CD8-positive, alpha-beta memory T cell (primary cell): ENCODE results near the gene TRAP1. TPM values are rescaled to one million over a fixed set of nuclear protein-coding genes. Genes with fewer than 3 reads are reported as not detected.
A peak's percentile ranks its signal among the peaks of the same experiment; 100 is the strongest.
"Not testable (repeated sequence)": the region's sequence is repeated elsewhere in the genome, so short reads cannot be mapped to it uniquely, and the experiment has no call there.

Source experiments
- CTCF ChIA-PET: fragments of 350-600 bp; sonication (Branson Sonifier 250); formaldehyde crosslinking; loops from one replicate; lab custom pipeline; 2021; ENCODE audit warnings: antibody characterized with exemption; lab: Charles Lee
- POLR2A ChIA-PET: fragments of 350-600 bp; sonication (Branson Sonifier 250); formaldehyde crosslinking; loops from one replicate; lab custom pipeline; 2021; ENCODE audit warnings: antibody characterized with exemption; lab: Charles Lee
- DNase-seq, 5 donors: peaks; one replicate each; pipeline versions ENCODE4 v3.0.0 to v3.0.0-alpha.2; 2020 to 2022; ENCODE audit warnings: mixed read lengths in 1 of 5
- H3K27ac ChIP-seq: one replicate; pipeline ENCODE4 v1.7.0; 2013; ENCODE audit warnings: low read depth, mild to moderate bottlenecking, low read length, moderate library complexity
- H3K27me3 ChIP-seq: 2 replicates; pipeline ENCODE4 v1.7.0; 2013; ENCODE audit warnings: low read length, mild to moderate bottlenecking; ENCODE audit not compliant: insufficient read depth, poor library complexity, severe bottlenecking
- H3K36me3 ChIP-seq: 2 replicates; pipeline ENCODE4 v1.7.0; 2013; ENCODE audit warnings: mild to moderate bottlenecking, low read length, moderate library complexity; ENCODE audit not compliant: insufficient read depth
- H3K4me1 ChIP-seq: 2 replicates; pipeline ENCODE4 v1.7.0; 2013; ENCODE audit warnings: mild to moderate bottlenecking, low read length, moderate library complexity; ENCODE audit not compliant: insufficient read depth
- H3K4me3 ChIP-seq: 2 replicates; pipeline ENCODE4 v1.7.0; 2013; ENCODE audit warnings: mild to moderate bottlenecking, low read length
- H3K9me3 ChIP-seq: 2 replicates; pipeline ENCODE4 v1.7.0; 2013; ENCODE audit warnings: mild to moderate bottlenecking, low read length
- H3K27ac Mint-ChIP-seq, 8 donors: one replicate each; pipeline ENCODE4 v1.8.0; 2020 to 2021; ENCODE audit warnings: mixed read lengths in 8 of 8, mild to moderate bottlenecking in 6 of 8, inconsistent platforms in 3 of 8, moderate library complexity in 3 of 8
- H3K27me3 Mint-ChIP-seq, 2 donors: one replicate each; pipeline ENCODE4 v1.8.0; 2020 to 2021; ENCODE audit warnings: mixed read lengths in 2 of 2, mild to moderate bottlenecking in 1 of 2, moderate library complexity in 1 of 2
- H3K36me3 Mint-ChIP-seq, 3 donors: one replicate each; pipeline ENCODE4 v1.8.0; 2020 to 2021; ENCODE audit warnings: mixed read lengths in 3 of 3, inconsistent platforms in 1 of 3, mild to moderate bottlenecking in 1 of 3
- H3K4me1 Mint-ChIP-seq, 3 donors: one replicate each; pipeline ENCODE4 v1.8.0; 2020 to 2021; ENCODE audit warnings: mixed read lengths in 3 of 3, inconsistent platforms in 1 of 3, mild to moderate bottlenecking in 1 of 3
- H3K4me3 Mint-ChIP-seq, 7 donors: one replicate each; pipeline ENCODE4 v1.8.0; 2020 to 2021; ENCODE audit warnings: mixed read lengths in 7 of 7, mild to moderate bottlenecking in 6 of 7, moderate library complexity in 4 of 7, inconsistent platforms in 2 of 7
- H3K9me3 Mint-ChIP-seq, 5 donors: one replicate each; pipeline ENCODE4 v1.8.0; 2020 to 2022; ENCODE audit warnings: mixed read lengths in 5 of 5, mild to moderate bottlenecking in 3 of 5, moderate library complexity in 2 of 5, inconsistent platforms in 1 of 5
- polyA plus RNA-seq: library from polyadenylated mRNA; unstranded; fragments of 300-500 nt; fragmentation: Illumina TruSeq; gene quantifications from one replicate; pipeline ENCODE4 v1.2.3, GENCODE V29; 2021
- total RNA-seq, 2 experiments: library from RNA; stranded (reverse); gene quantifications; one replicate each; pipeline ENCODE4 v1.2.3, GENCODE V29; 2021

TRAP1 gene
- total and polyA plus RNA-seq, 3 experiments from 2014 or later = 53.5 to 308 (median 283) TPM

DNA sequence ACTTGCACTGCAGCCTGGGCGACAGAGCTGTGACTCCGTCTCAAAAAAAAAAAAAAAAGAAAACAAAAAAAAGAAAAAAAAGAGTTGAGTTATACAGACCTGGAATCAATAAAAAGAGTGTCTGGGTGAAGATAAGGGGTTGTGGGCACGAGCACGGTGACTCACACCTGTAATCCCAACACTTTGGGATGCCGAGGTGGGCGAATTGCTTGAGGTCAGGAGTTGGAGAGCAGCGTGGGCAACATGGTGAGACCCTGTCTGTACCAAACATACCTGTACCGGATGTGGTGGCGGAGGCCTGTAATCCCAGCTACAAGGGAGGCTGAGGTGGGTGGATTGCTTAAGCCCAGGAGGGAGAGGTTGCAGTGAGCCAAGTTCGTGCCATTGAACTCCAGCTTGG, 1.3 kb upstream of the TRAP1 start:
- peak overlapping the region in 6 of 7 donors; percentile 63 to 91 (median 80) for H3K4me3 Mint-ChIP-seq
- H3K4me1 Mint-ChIP-seq = peaks cover 26 to 35% (median 30%) of the 10 kb centered on the region in 3 donors
- POLR2A ChIA-PET = interaction anchor here (0.6 to 0.7 kb wide), 2 partner anchors 187 to 527 kb away, joined by 10 to 13 read pairs; no protein-coding TSS in a partner anchor

DNA sequence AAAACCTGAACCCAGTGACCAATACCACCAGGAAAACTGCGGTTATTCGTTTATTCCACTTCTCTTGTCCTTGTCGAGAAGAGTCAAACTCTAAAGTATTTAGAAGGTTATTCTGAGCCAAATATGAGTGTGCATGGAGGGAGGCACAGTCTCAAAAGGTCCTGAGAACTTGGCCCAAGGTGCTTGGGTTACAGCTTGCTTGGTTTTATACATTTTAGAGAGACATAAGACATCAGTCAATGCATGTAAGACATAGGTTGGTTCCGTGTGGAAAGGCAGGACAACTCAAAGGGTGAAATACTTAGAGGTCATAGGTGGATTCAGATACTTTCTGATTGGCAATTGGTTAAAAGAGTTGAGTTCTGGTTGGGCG, 681 bp upstream of the TRAP1 start:
- Mint-ChIP-seq H3K4me3 (peak overlapping the region; percentile 76 to 95 (median 81)), H3K36me3 (peaks cover 0 to 14% (median 0%) of the 10 kb centered on the region in 3 donors), H3K4me1 (peaks cover 28 to 41% (median 35%) of the 10 kb centered on the region in 3 donors), H3K9me3 (no peaks in the 10 kb centered on the region), H3K27me3 (no peaks in the 10 kb centered on the region), H3K27ac (peak overlapping the region; percentile 76 to 96 (median 89))
- Histone ChIP-seq H3K27ac (peak overlapping the region; percentile 93), H3K36me3 (no peaks in the 10 kb centered on the region), H3K4me1 (peaks cover 15% of the 10 kb centered on the region), H3K4me3 (peak overlapping the region; percentile 78), H3K9me3 (no peaks in the 10 kb centered on the region), H3K27me3 (no peaks in the 10 kb centered on the region)
- CTCF ChIA-PET = interaction anchor here (1.4 to 1.6 kb wide), 2 partner anchors 28 to 536 kb away, joined by 4 to 5 read pairs; no protein-coding TSS in a partner anchor
- no peak for DNase-seq
- POLR2A ChIA-PET = interaction anchor here (0.6 to 0.8 kb wide), 4 partner anchors 163 to 528 kb away, joined by 3 to 13 read pairs (median 8); partner anchors contain the start of gene CREBBP

More for the DNA sequence above, 1.3 kb upstream of the TRAP1 start:
- H3K27ac ChIP-seq = no peak overlapping the region
- peaks cover 0 to 9% (median 0%) of the 10 kb centered on the region in 3 donors for H3K36me3 Mint-ChIP-seq
- H3K9me3 Mint-ChIP-seq = no peaks in the 10 kb centered on the region
- H3K4me3 ChIP-seq = no peak overlapping the region
- H3K27me3 Mint-ChIP-seq = no peaks in the 10 kb centered on the region
- CTCF ChIA-PET = no interaction called here
- H3K36me3 ChIP-seq = no peaks in the 10 kb centered on the region
- peaks cover 15% of the 10 kb centered on the region for H3K4me1 ChIP-seq
- DNase-seq = no peak
- no peaks in the 10 kb centered on the region for H3K9me3 ChIP-seq
- no peaks in the 10 kb centered on the region for H3K27me3 ChIP-seq
- H3K27ac Mint-ChIP-seq = peak overlapping the region in 5 of 8 donors; percentile 76 to 97 (median 79)

DNA sequence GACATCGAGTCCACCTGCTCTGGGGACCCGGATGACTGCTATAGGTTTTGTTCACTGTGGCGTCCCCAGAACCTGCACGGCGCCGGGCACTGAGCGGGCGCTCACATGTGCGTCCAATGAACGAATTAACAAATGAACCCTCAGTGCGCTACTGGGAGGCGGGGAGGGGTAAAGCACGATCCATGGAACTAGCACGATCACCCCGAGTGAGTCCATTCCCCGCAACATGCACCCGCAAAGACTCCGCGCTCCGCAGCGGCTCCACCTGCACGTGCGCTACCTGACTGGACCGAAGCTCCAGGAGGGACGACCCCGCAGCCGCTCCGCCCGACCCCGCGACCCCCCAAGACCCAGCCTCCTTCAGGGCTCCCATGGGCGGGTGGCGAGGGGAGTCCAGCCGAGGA, 491 bp downstream of the TRAP1 start:
- peaks cover 15% of the 10 kb centered on the region for H3K4me1 ChIP-seq
- Mint-ChIP-seq H3K4me1 (peaks cover 32 to 49% (median 42%) of the 10 kb centered on the region in 3 donors), H3K4me3 (peak overlapping the region; percentile 88 to 95 (median 91)), H3K36me3 (peaks cover 0 to 19% (median 0%) of the 10 kb centered on the region in 3 donors), H3K27ac (peak overlapping the region; percentile 83 to 95 (median 89)), H3K9me3 (no peaks in the 10 kb centered on the region), H3K27me3 (no peaks in the 10 kb centered on the region)
- CTCF ChIA-PET = interaction anchor here (1.4 to 1.6 kb wide), 2 partner anchors 27 to 537 kb away, joined by 4 to 5 read pairs; no protein-coding TSS in a partner anchor
- H3K27ac ChIP-seq = peak overlapping the region; percentile 93
- no peaks in the 10 kb centered on the region for H3K36me3 ChIP-seq
- H3K4me3 ChIP-seq = peak overlapping the region; percentile 88
- POLR2A ChIA-PET = interaction anchor here (0.6 to 1.0 kb wide), 3 partner anchors 144 to 1317 kb away, joined by 3 to 4 read pairs (median 4); partner anchors contain the start of gene NAGPA
- DNase-seq = peak in 2 of 5 donors; percentile 9 to 51
- H3K27me3 ChIP-seq = no peaks in the 10 kb centered on the region
- no peaks in the 10 kb centered on the region for H3K9me3 ChIP-seq

DNA sequence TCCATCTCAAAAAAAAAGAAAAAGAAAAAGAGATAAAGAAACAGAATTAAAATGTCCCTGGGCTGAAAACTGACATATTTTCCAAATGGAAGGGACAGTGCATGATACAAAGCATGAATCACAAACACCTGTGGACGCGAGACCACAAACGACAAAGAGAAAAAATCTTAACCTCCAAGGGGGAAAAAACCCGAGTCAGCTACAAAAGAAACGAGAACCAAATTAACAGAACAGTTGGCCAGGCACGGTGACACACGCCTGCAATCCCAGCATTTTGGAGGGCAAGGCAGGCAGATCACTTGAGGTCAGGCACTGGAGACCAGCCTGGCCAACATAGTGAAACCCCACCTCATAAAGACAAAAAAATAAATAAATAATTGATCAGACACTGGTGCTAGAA, 1.9 kb downstream of the TRAP1 start:
- peaks cover 0 to 19% (median 0%) of the 10 kb centered on the region in 3 donors for H3K36me3 Mint-ChIP-seq
- H3K4me1 ChIP-seq = peaks cover 15% of the 10 kb centered on the region
- H3K9me3 Mint-ChIP-seq = no peaks in the 10 kb centered on the region
- H3K27ac ChIP-seq = no peak overlapping the region
- peak overlapping the region in 5 of 7 donors; percentile 12 to 91 (median 67) for H3K4me3 Mint-ChIP-seq
- no peaks in the 10 kb centered on the region for H3K27me3 ChIP-seq
- no peak overlapping the region for H3K4me3 ChIP-seq
- POLR2A ChIA-PET = no interaction called here
- no peak for DNase-seq
- H3K36me3 ChIP-seq = no peaks in the 10 kb centered on the region
- peaks cover 35 to 54% (median 42%) of the 10 kb centered on the region in 3 donors for H3K4me1 Mint-ChIP-seq
- H3K27ac Mint-ChIP-seq = peak overlapping the region in 2 of 8 donors; percentile 10 to 68
- CTCF ChIA-PET = no interaction called here
- H3K27me3 Mint-ChIP-seq = no peaks in the 10 kb centered on the region
- no peaks in the 10 kb centered on the region for H3K9me3 ChIP-seq

DNA sequence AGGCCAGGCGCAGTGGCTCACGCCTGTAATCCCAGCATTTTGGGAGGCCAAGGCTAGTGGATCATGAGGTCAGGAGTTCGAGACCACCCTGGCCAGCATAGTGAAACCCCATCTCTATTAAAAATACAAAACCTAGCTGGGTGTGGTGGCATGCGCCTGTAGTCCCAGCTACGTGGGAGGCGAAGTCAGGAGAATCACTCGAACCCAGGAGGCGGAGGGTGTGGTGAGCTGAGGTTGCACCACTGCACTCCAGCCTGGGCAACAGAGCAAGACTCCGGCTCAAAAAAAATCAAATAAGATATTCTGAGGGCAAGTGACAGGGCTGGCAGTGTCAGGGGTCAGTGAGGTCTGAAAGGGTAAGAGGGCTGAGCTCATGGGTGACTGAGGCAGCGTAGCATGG, 2.9 kb downstream of the TRAP1 start:
- CTCF ChIA-PET, H3K27ac Mint-ChIP-seq, H3K9me3 Mint-ChIP-seq, H3K9me3 ChIP-seq, H3K27me3 ChIP-seq, H3K27ac ChIP-seq, H3K36me3 ChIP-seq, DNase-seq, H3K27me3 Mint-ChIP-seq, H3K4me3 ChIP-seq, POLR2A ChIA-PET: not testable (repeated sequence)
- Mint-ChIP-seq H3K4me3 (peak overlapping the region in 4 of 7 donors; percentile 28 to 83 (median 51)), H3K4me1 (peaks cover 35 to 61% (median 46%) of the 10 kb centered on the region in 3 donors), H3K36me3 (peaks cover 0 to 24% (median 3%) of the 10 kb centered on the region in 3 donors)
- peaks cover 15% of the 10 kb centered on the region for H3K4me1 ChIP-seq

DNA sequence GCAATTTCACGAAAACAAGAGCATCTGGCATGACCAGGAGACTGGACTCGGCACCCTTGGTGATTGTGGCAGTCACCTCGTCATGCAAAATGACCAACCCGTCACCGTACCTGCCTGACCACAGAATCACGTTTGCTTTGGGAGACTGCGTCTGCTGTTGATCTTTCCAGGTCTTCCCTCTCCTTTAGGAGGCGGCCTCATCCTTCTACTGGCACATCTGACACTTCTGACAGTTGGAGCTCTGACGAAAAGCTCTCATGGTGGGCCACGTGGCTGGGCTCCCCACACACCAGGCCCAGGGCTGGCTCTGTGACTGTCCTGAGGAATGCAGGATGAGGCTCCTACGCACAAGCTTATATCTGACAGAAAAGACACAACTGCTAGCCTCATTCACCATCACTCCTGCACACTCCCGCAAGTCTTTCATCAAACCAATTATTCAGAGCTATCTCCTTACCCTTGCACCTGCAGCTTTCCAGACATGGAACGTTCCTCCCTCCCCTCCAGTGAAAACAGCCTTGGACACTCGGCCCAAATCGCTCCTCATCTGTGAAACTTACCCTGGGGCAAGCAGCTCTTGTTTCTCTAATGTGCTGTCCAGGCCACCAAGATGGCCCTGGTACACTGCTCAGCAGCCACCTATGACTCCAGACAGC, 3.6 kb downstream of the TRAP1 start:
- H3K9me3 Mint-ChIP-seq = no peaks in the 10 kb centered on the region
- H3K27ac Mint-ChIP-seq = peak overlapping the region in 1 of 8 donors; percentile 91
- peaks cover 0 to 26% (median 3%) of the 10 kb centered on the region in 3 donors for H3K36me3 Mint-ChIP-seq
- H3K4me1 Mint-ChIP-seq = peaks cover 35 to 60% (median 46%) of the 10 kb centered on the region in 3 donors
- Histone ChIP-seq H3K4me3 (no peak overlapping the region), H3K36me3 (no peaks in the 10 kb centered on the region), H3K27ac (no peak overlapping the region), H3K9me3 (no peaks in the 10 kb centered on the region), H3K4me1 (peaks cover 15% of the 10 kb centered on the region), H3K27me3 (no peaks in the 10 kb centered on the region)
- POLR2A ChIA-PET = no interaction called here
- no peak for DNase-seq
- H3K4me3 Mint-ChIP-seq = peak overlapping the region in 3 of 7 donors; percentile 9 to 83 (median 28)
- CTCF ChIA-PET = interaction anchor here (1.0 kb wide), 1 partner anchor 165 kb away, joined by 3 read pairs; no protein-coding TSS in a partner anchor
- H3K27me3 Mint-ChIP-seq = no peaks in the 10 kb centered on the region

DNA sequence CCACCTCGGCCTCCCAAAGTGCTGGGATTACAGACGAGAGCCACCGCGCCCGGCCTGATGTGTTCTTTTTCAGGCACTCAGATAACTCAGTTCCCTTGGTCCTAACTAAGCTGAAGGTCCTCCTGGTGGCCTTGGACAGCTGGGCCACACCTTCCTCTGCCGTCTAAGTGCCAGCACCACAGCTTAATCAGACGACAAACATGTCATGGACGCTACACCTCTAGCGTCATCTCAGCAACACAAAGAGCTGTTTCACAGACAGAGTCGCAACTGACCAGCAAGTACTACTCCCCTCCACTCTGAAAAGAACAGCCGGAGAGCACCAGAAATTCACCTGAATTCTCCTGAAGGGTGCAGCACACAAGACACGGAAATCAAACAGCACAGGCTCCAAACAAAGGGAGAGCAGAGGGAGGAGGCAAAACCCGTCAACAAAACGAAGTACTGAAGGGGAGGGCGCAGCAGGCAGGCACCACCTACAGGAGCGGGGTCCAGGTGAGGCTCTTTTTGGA, 4.4 kb downstream of the TRAP1 start:
- ChIA-PET POLR2A (no interaction called here), CTCF (interaction anchor here (1.0 kb wide), 1 partner anchor 166 kb away, joined by 3 read pairs; no protein-coding TSS in a partner anchor)
- peak overlapping the region in 2 of 7 donors; percentile 9 to 83 for H3K4me3 Mint-ChIP-seq
- H3K27me3 Mint-ChIP-seq = no peaks in the 10 kb centered on the region
- peak overlapping the region in 2 of 8 donors; percentile 20 to 94 for H3K27ac Mint-ChIP-seq
- Histone ChIP-seq H3K4me3 (no peak overlapping the region), H3K27me3 (no peaks in the 10 kb centered on the region), H3K4me1 (peaks cover 11% of the 10 kb centered on the region), H3K27ac (no peak overlapping the region), H3K36me3 (no peaks in the 10 kb centered on the region), H3K9me3 (no peaks in the 10 kb centered on the region)
- H3K9me3 Mint-ChIP-seq = no peaks in the 10 kb centered on the region
- DNase-seq = no peak
- H3K36me3 Mint-ChIP-seq = peaks cover 0 to 26% (median 3%) of the 10 kb centered on the region in 3 donors
- H3K4me1 Mint-ChIP-seq = peaks cover 31 to 55% (median 42%) of the 10 kb centered on the region in 3 donors
